Thyroid gland (tissue), 4 donors: ENCODE results near the gene VIL1. TPM values are rescaled to one million over a fixed set of nuclear protein-coding genes. Genes with fewer than 3 reads are reported as not detected.
A peak's percentile ranks its signal among the peaks of the same experiment; 100 is the strongest.

Experiments used
- DNase-seq, 2 donors: peaks; one replicate each; pipeline ENCODE4 v3.0.0-alpha.2; 2019
- H3K27ac ChIP-seq, 3 donors: fragments of 200-600 bp; sonication (generic); 1 replicate in 2 of 3; 2 replicates in 1 of 3; pipeline ENCODE4 v1.5.1; 2016 to 2019; ENCODE audit warnings: mild to moderate bottlenecking in 1 of 3, moderate library complexity in 1 of 3
- H3K27me3 ChIP-seq: fragments of 200-600 bp; sonication (generic); one replicate; pipeline ENCODE4 v1.5.1; 2019
- H3K36me3 ChIP-seq, 2 donors: fragments of 200-600 bp; sonication (generic); one replicate each; pipeline ENCODE4 v1.5.1; 2016 to 2019
- H3K4me1 ChIP-seq, 2 donors: fragments of 200-600 bp; sonication (generic); one replicate each; pipeline ENCODE4 v1.5.1; 2017 to 2019
- H3K4me3 ChIP-seq, 3 donors: fragments of 200-600 bp; sonication (generic); replicated peaks in 1 of 3; 1 replicate in 2 of 3; 2 replicates in 1 of 3; pipeline ENCODE4 v1.5.1; 2016; ENCODE audit warnings: mild to moderate bottlenecking in 1 of 3
- H3K9me3 ChIP-seq: fragments of 200-600 bp; sonication (generic); one replicate; pipeline ENCODE4 v1.5.1; 2017
- POLR2A ChIP-seq, 2 donors: fragments of 450-650 bp; IDR thresholded peaks; one replicate each; pipeline ENCODE4 v1.6.1; 2017; ENCODE audit warnings: antibody characterized with exemption in 2 of 2, mild to moderate bottlenecking in 2 of 2, moderate library complexity in 1 of 2
- WGBS, 2 donors: methylation state at CpG; one replicate each; pipeline ENCODE4 v1.1.5; 2017; 5-methylcytosine and 5-hydroxymethylcytosine counted together
- intact Hi-C: fragments of 100-400 bp; cut with DNase I; formaldehyde crosslinking; loops from one replicate; pipeline ENCODE4 v1.15.1; 2023
- total RNA-seq, 4 donors: library from RNA; depleted of rRNA; stranded (reverse); fragments of >200 nt; gene quantifications; one replicate each; pipeline ENCODE4 v1.2.3, GENCODE V29; 2016
- TF ChIP-seq, protein P1 (sequence below), 6 experiments: fragments of 200-600 bp in 3 of 6; fragments of 450-650 bp in 3 of 6; sonication (generic) in 3 of 6; IDR thresholded peaks; one replicate each; pipeline ENCODE4 v1.5.1; 2016 to 2019; ENCODE audit warnings: antibody characterized with exemption in 6 of 6, mild to moderate bottlenecking in 2 of 6, inconsistent platforms in 1 of 6, moderate library complexity in 1 of 6

The VIL1 gene
- total RNA-seq, 4 donors from 2014 or later = not detected

DNA sequence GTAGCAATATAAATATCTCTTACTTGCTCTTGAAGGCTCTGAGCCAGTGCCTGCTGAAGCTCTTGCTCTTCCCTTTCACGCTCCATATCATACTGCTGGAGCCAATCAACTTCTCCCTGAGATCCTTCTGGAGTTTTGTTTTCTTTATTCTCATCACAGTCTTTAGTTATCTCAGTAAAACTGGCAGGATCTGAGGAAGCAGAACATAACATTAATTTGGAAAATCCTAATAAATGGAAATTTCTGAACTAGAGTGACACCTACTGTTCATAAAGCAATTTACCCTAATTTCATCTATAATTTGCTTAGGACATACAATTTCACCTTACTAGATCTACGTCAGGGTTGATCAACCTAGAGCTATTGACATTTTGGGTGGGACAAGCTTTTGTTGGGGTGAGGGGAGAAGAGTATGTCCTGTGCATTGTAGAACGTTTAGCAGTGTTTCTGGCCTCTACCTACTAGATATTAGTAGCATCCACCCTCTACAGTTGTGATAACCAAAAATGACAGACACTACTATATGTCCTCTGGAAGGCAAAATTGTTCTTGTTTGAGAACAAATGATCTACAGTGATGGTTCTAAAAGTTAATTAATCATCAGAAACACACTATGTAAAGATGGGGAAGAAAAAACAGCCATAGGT lies 47.2 kb downstream of the VIL1 start:
- no peak for DNase-seq
- H3K4me1 ChIP-seq = peaks cover 0 to 11% of the 10 kb centered on the region in 2 donors
- H3K4me3 ChIP-seq = no peak overlapping the region
- H3K9me3 ChIP-seq = no peaks in the 10 kb centered on the region
- H3K27me3 ChIP-seq = no peaks in the 10 kb centered on the region
- peak overlapping the region in 1 of 3 donors; percentile 13 for H3K27ac ChIP-seq
- 22 to 24% methylated on average over 3 of the region's 3 CpGs for WGBS, 2 donors
- intact Hi-C loops = loop anchor here (5.0 to 10.0 kb wide), 2 partner anchors 59 to 281 kb away; no protein-coding TSS in a partner anchor
- TF ChIP-seq POLR2A (IDR thresholded peaks at IDR 0.05) = no peak
- TF ChIP-seq, protein P1, sequence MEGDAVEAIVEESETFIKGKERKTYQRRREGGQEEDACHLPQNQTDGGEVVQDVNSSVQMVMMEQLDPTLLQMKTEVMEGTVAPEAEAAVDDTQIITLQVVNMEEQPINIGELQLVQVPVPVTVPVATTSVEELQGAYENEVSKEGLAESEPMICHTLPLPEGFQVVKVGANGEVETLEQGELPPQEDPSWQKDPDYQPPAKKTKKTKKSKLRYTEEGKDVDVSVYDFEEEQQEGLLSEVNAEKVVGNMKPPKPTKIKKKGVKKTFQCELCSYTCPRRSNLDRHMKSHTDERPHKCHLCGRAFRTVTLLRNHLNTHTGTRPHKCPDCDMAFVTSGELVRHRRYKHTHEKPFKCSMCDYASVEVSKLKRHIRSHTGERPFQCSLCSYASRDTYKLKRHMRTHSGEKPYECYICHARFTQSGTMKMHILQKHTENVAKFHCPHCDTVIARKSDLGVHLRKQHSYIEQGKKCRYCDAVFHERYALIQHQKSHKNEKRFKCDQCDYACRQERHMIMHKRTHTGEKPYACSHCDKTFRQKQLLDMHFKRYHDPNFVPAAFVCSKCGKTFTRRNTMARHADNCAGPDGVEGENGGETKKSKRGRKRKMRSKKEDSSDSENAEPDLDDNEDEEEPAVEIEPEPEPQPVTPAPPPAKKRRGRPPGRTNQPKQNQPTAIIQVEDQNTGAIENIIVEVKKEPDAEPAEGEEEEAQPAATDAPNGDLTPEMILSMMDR (IDR thresholded peaks at IDR 0.05) = peak in 4 of 6 experiments; percentile 29 to 60 (median 51)
- H3K36me3 ChIP-seq = peaks cover 0 to 3% of the 10 kb centered on the region in 2 donors

- H3K27ac ChIP-seq = peak overlapping the region in 1 of 3 donors; percentile 27
- H3K4me1 ChIP-seq = peaks cover 0 to 11% of the 10 kb centered on the region in 2 donors
- TF ChIP-seq POLR2A (IDR thresholded peaks at IDR 0.05) = no peak
- intact Hi-C loops = no loop called here
- peaks cover 6 to 8% of the 10 kb centered on the region in 2 donors for H3K36me3 ChIP-seq
- H3K27me3 ChIP-seq = no peaks in the 10 kb centered on the region
- no peak overlapping the region for H3K4me3 ChIP-seq
- no peak for DNase-seq
- no peaks in the 10 kb centered on the region for H3K9me3 ChIP-seq
- WGBS, 2 donors = 0% methylated on average over 1 of the region's 1 CpG
Measured at GRCh38 chr2:218470448-218470847, 51.5 kb downstream of the VIL1 start.

DNA sequence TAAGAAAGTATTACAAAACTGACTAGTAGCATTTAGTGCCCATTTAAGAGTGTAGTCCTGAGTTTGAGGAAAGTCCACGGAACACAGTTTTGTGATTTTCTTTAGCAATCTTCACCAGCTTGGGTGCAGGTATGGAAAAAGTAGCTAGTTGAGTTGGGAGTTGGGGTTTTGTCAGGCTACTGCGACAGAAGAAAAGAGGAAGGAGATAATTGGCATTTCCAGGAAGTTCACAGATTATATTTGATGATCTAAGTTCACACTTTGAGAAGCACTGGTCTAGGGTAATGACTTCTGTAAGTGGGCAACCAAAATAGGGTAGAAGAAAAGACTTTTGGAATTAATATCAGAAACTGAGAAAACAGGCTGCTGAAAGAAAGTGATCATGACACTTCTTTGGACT lies 52.1 kb downstream of the VIL1 start:
- Histone ChIP-seq H3K4me3 (no peak overlapping the region), H3K4me1 (peaks cover 0 to 8% of the 10 kb centered on the region in 2 donors), H3K9me3 (no peaks in the 10 kb centered on the region), H3K36me3 (peaks cover 6 to 8% of the 10 kb centered on the region in 2 donors), H3K27ac (no peak overlapping the region), H3K27me3 (no peaks in the 10 kb centered on the region)
- 91 to 94% methylated on average over 2 of the region's 2 CpGs for WGBS, 2 donors
- intact Hi-C loops = no loop called here
- DNase-seq = no peak
- no peak for TF ChIP-seq POLR2A (IDR thresholded peaks at IDR 0.05)
- TF ChIP-seq, protein P1 (IDR thresholded peaks at IDR 0.05) = no peak

DNA sequence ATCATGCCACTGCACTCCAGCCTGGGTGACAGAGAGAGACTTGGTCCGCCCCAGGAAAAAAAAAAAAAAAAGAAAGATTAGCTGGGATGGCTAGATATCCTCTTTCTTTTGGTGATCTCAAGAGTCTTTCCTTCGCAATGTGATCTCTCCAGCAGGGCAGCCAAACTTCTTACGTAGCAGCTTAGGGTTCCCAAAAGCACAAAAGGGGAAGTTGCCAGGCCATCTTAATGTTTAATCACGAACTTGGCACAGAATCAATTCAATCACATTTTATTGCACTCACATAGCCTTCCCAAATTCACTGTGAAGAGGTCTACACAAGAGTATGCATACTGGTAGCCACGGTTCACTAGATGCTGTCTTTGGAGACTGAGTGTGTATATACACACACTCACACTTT lies 53.1 kb downstream of the VIL1 start:
- no peak for DNase-seq
- intact Hi-C loops = no loop called here
- TF ChIP-seq POLR2A (IDR thresholded peaks at IDR 0.05) = no peak
- TF ChIP-seq, protein P1 (IDR thresholded peaks at IDR 0.05) = no peak
- Histone ChIP-seq H3K27me3 (no peaks in the 10 kb centered on the region), H3K4me1 (peaks cover 0 to 7% of the 10 kb centered on the region in 2 donors), H3K27ac (no peak overlapping the region), H3K36me3 (peaks cover 6 to 8% of the 10 kb centered on the region in 2 donors), H3K9me3 (no peaks in the 10 kb centered on the region), H3K4me3 (no peak overlapping the region)
- 81 to 82% methylated on average over 5 of the region's 5 CpGs for WGBS, 2 donors

DNA sequence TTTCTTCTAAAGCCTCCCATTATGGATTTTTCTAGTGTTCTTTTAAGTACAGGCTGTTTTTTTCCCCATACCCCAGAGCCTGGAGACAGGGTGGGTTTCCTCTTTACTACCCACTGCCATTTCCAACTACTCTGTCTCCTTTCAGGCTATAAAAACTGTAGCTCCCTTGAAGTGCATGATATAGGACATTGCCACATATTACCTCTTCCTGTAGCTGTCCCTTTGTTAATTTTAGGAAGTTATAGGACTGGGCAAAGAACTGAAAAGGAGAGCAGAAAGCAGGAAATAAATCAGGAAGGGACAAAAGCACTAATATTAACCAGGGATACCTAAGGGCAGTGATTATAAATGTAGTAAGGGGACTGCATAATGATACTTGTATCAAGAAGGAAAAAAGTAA lies 54.1 kb downstream of the VIL1 start:
- Histone ChIP-seq H3K36me3 (peaks cover 6 to 8% of the 10 kb centered on the region in 2 donors), H3K27me3 (no peaks in the 10 kb centered on the region), H3K4me3 (no peak overlapping the region), H3K4me1 (peaks cover 0 to 7% of the 10 kb centered on the region in 2 donors), H3K27ac (no peak overlapping the region), H3K9me3 (no peaks in the 10 kb centered on the region)
- intact Hi-C loops = no loop called here
- TF ChIP-seq, protein P1 (IDR thresholded peaks at IDR 0.05) = no peak
- TF ChIP-seq POLR2A (IDR thresholded peaks at IDR 0.05) = no peak
- no peak for DNase-seq
